Epidermal melanocyte (primary cell): ENCODE data around the gene SETD2.
"Not testable (repeated sequence)": the region's sequence is repeated elsewhere in the genome, so short reads cannot be mapped to it uniquely, and the experiment has no call there.

Experiments used
- DNase-seq: peaks from one replicate; pipeline ENCODE4 v3.0.0; 2011; ENCODE audit warnings: low spot score; ENCODE audit not compliant: insufficient read length

SETD2 gene

GRCh38 chr3:47034868-47035489, 128.9 kb downstream of the SETD2 start:
- no peak for DNase-seq

GRCh38 chr3:47031041-47031440, 132.9 kb downstream of the SETD2 start:
- DNase-seq: not testable (repeated sequence)

- no peak for DNase-seq
Measured at GRCh38 chr3:47028667-47029066, 135.2 kb downstream of the SETD2 start.

DNA sequence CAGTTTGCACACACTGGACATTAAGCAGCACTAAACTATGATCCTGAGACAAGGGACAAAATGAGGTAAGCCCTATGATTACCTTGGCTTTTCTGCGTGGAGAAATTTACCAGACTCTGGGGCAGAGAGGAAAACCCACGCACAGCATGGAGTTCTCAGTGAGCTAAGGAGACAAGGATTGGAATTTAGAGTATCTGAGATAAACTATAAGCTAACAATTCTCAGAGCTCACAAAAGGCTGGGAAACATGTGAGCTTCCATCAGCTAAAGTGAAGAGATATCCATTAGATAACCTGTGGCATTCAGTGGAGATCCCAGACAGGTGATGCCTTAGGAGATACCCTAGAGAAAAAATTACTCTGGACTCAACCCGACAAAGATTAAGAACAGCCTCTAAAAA, 135.8 kb downstream of the SETD2 start:
- DNase-seq: no peak

GRCh38 chr3:47026432-47026831, 137.5 kb downstream of the SETD2 start:
- not testable (repeated sequence) for DNase-seq

DNA sequence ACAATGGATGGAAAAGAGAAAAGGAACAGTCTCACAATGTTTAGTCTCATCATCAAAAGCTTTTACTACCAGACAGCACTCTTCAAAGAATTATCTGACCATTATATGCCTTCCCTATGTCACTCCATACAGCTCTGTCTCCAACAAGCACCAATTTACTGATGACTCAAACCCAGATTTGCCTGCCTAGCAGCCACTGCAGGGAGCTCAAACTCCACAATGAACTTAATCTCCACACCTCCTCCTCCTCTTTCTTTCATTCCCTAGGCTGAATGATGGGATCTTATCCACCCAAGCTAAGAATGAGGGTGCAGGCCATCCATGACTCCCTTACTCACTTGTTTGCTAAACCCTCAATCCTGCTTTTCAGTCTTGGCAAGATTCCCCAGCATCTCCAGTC, 139.0 kb downstream of the SETD2 start:
- no peak for DNase-seq

DNA sequence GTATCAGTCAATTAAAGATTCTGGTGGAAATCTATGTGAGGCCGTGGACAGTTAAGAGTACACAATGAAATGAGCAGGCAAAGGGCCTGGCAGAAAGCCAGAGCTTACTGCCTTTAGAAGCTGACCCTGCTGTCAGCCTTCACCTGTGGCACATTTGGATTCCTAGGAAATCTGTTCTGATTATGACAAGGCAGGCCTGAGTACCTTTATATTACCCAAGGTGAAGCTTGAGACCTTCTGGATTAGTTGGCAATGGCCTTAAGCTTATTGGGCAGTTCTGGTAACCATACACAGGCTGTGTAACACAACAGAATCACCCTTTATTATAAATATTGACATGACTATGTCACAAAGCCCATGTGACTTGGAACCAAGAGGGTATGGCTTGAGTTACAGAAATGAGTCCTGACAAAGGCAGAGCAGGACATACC, 141.3 kb downstream of the SETD2 start:
- no peak for DNase-seq

DNA sequence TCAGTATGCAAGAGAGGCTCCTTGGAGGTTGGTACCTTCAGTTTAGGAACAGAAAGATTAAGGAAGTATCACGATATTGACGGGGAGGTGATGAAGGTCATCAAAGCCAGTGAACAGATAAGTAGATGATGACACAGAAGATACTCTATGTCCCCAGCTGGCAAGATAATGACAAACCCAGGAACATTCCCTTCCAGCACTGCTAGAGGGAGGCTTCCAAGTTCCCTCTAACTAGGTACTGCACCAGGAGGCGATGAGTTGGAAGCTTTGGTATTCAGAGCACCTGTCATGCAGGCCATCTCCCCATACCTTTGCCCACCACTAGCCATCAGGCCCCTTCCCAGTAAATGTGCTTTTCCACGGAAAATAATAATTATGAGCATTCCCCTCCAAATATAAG, 143.6 kb downstream of the SETD2 start:
- DNase-seq: no peak

- DNase-seq: no peak
Measured at GRCh38 chr3:47019201-47019600, 144.7 kb downstream of the SETD2 start.

DNA sequence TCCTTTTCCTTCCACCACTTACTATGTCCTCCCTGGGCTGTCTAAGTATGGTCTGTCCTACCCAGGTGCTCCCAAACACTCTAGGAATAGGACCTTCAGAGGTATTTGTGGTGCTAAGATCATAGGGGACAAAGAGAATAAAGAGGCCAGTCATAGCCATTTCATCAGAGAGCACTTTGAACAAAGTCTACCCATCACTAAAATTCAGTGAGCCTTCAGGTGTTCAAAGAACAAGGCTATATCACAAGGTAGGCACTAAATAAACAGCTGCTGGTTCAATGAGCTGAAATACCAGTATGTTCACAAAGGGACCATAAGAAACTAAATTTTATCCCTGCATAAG, 145.7 kb downstream of the SETD2 start:
- no peak for DNase-seq

DNA sequence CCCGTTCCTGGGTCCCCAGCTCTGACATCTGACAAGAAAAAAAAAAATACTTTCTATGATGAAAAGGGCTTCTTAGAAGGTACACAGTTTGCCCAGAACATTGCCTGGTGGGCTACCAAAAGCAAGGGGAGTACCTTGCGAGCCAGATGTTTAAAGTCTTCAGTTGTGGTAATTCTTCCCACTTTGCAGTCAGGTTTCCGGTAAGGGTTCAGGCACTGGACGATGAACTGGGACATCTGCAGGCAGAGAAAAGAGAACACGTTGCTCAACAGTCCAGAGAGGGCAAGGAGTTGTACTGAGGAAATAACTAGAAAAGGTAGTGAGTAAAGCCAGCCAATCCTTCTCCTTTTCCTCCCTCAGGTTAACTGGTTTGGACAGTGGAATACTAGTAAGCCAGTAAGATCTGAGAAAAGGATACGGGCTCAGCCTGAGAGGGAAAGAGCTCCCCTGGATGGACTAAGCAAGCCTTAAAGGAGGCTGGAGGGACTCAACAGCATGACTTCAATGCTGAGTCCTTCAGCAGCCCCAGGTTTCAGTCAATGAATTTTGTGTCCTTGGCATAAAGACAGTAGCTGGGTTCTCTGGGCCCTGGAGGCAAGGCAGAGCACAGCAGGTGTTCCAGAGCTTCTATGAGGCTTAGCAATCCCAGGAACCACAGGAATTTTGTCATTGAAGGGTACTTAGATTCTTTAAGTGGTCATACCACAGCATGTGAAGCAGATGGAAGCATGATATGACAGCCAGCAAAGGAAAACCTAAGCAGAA, 146.2 kb downstream of the SETD2 start:
- no peak for DNase-seq

DNA sequence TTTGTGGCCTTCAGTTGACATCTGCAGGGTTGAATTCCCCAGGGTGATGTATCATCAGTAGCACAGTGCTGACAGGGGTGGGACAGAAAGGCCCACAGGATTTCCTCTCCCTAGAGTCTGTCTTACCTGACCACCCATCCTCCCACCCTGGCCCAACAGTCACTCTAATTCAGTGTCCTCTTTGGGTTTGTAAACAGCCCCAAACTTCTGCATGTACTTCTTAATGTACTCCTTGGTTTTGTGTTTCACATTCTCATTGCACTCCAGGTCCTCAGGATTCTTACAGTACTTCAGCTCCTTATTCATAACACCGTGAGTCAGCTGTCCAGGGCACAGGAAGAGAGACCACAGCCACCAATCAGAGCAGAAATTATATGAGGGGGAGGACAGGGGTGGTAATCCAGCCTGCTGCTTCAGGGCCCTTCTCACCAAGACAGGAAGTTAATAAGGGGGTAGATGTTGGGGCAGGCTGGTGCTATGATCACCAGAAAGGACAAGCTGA, 146.9 kb downstream of the SETD2 start:
- no peak for DNase-seq

- DNase-seq: no peak
Measured at GRCh38 chr3:47016086-47016933, 147.6 kb downstream of the SETD2 start.

DNA sequence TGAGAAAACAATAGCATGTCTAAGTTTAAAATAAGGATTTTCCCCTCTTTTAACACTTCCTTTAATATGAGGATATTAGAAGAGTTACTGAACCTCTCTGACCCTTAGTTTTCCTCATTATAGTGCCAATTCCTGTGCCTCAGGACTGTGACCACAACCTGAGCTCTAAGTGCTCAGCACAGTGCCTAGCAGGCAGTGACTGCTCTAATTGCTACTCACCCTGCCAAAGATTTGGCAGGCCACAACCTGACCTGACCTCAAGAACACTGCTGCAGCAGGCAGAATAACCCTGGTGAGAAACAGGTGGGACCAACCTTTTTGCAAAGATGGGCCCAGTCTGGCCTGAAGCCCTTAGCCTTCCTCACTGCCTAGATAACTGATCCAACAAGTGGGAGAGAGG, 148.8 kb downstream of the SETD2 start:
- DNase-seq: no peak

DNA sequence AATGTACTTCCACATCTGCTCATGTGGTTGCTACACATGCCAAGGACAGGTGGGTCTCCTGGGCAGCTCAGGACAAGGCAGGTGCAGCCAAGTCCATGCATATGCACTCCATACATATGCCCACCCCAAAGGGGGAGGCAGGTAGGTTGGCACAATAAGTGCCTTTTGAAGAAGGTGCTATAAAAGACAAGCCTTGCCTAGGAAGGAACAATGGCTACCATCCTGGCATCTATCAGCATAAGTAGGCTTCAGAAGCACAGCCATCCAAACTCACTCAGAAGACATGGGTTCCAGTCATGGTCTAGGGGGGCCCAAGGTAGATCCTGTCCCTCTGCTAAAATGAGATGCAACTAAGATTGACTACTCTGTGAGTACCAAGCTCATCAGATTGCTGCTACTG, 149.9 kb downstream of the SETD2 start:
- no peak for DNase-seq

DNA sequence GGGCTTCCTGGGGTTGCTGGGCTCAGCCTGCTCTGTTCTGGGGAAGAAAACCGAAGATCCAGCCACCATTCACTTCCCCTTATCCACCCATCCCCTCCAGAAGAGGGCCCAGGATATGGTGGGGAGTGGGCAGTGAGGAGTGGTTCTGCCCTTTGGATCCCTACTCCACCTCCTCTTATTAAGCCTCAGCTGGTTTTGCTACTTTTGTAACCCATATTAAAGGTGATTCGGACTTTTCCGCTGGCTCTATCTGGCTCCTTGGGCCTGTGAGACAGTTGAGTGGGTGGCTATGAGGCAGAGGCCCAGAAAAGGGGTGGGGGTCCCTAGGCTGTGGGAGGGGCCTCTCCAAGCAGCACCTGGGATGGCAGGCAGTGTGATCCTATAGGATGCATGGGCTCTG, 150.7 kb downstream of the SETD2 start:
- DNase-seq: no peak

GRCh38 chr3:47012342-47013230, 151.3 kb downstream of the SETD2 start:
- no peak for DNase-seq

- no peak for DNase-seq
Measured at GRCh38 chr3:47011371-47011770, 152.5 kb downstream of the SETD2 start.

GRCh38 chr3:47010910-47011309, 153.0 kb downstream of the SETD2 start:
- DNase-seq: no peak

DNA sequence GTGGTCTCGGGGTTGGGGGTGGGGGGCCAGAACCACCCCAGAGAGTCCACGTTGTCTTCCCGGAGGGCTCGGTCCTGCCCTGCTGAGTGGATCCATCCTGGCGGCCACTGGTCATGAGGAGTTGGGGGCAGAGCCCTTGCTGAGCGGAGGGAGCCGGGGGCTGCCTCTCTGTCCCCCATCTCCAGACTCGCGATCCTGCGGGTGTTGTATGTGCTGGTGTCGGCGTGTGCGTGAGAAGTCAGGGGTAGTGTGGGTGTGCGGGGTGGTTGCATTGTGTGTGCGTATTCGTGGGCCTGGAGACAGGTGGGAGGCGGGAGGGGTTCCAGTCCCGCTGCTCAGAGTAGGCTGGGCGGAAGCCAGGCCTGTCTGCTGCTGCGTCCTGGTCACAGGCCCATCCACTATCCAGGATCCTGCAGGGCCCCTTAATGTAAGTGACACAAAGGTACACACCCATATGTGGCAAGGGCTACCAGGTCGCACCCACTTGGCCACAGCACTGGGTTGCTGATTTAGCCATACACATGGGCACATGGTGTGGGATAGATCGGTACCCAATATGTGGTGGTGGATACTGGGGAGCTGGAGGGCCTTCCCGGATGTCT, 153.7 kb downstream of the SETD2 start:
- no peak for DNase-seq
